Caco-2 (cell line): ENCODE results near the gene PSPN. TPM values are rescaled to one million over a fixed set of nuclear protein-coding genes. Genes with fewer than 3 reads are reported as not detected.

Source experiments
- Bru-seq: library from RNA; stranded (reverse); fragments of 400-500 nt; gene quantifications from one replicate; lab custom pipeline; 2021; lab: Mats Ljungman, UMichigan
- BruChase-seq, 2 experiments: library from RNA; stranded (reverse); fragments of 400-500 nt; gene quantifications; one replicate each; lab custom pipeline; 2021; lab: Mats Ljungman, UMichigan
- BruUV-seq: library from RNA; stranded (reverse); fragments of 400-500 nt; replicated peaks from 2 replicates; lab custom pipeline; 2021; lab: Mats Ljungman, UMichigan
- CTCF ChIA-PET: fragments of 300-600 bp; sonication (Branson Sonifier 250); formaldehyde crosslinking; loops from one replicate; lab custom pipeline; 2022; ENCODE audit warnings: antibody characterized with exemption; lab: Charles Lee
- POLR2A ChIA-PET: fragments of 300-600 bp; sonication (Branson Sonifier 250); formaldehyde crosslinking; loops from one replicate; lab custom pipeline; 2022; ENCODE audit warnings: antibody characterized with exemption; lab: Charles Lee
- DNase-seq, 2 experiments: peaks; one replicate each; pipeline versions ENCODE4 v3.0.0 to v3.0.0-alpha.2; 2020 to 2022
- H3K27me3 ChIP-seq: replicated peaks from 2 replicates; pipeline ENCODE4 v1.6.0; 2011; ENCODE audit warnings: low read length; ENCODE audit not compliant: control insufficient read depth, insufficient read depth
- H3K36me3 ChIP-seq: 2 replicates; pipeline ENCODE4 v1.5.1; 2011; ENCODE audit warnings: low read length; ENCODE audit not compliant: control insufficient read depth, insufficient read depth
- H3K4me1 ChIP-seq: fragments of 250-450 bp; sonication (Bioruptor Pico); 2 replicates; pipeline ENCODE4 v1.5.1; 2020; ENCODE audit warnings: mild to moderate bottlenecking
- H3K4me3 ChIP-seq: 2 replicates; pipeline ENCODE4 v1.5.1; 2011; ENCODE audit warnings: low read depth, mild to moderate bottlenecking, control low read depth, low read length
- H3K9me3 ChIP-seq: fragments of 250-450 bp; sonication (Bioruptor Pico); 2 replicates; pipeline ENCODE4 v1.5.1; 2020; ENCODE audit warnings: mild to moderate bottlenecking, moderate library complexity
- H3K27ac Mint-ChIP-seq: one replicate; pipeline ENCODE4 v1.8.0; 2022; ENCODE audit warnings: mixed read lengths; ENCODE audit not compliant: unreplicated experiment
- H3K27me3 Mint-ChIP-seq: one replicate; pipeline ENCODE4 v1.8.0; 2022; ENCODE audit warnings: mixed read lengths; ENCODE audit not compliant: insufficient read depth, unreplicated experiment
- H3K36me3 Mint-ChIP-seq: one replicate; pipeline ENCODE4 v1.8.0; 2022; ENCODE audit warnings: mild to moderate bottlenecking, mixed read lengths; ENCODE audit not compliant: insufficient read depth, unreplicated experiment
- H3K4me1 Mint-ChIP-seq: one replicate; pipeline ENCODE4 v1.8.0; 2022; ENCODE audit warnings: low read depth, mixed read lengths; ENCODE audit not compliant: unreplicated experiment
- H3K4me3 Mint-ChIP-seq: one replicate; pipeline ENCODE4 v1.8.0; 2022; ENCODE audit warnings: mild to moderate bottlenecking, moderate library complexity, mixed read lengths; ENCODE audit not compliant: unreplicated experiment
- H3K9me3 Mint-ChIP-seq: one replicate; pipeline ENCODE4 v1.8.0; 2022; ENCODE audit warnings: mixed read lengths; ENCODE audit not compliant: unreplicated experiment
- CTCF ChIP-seq, 2 experiments: fragments of 200-600 bp in 1 of 2; IDR thresholded peaks; 1 replicate in 1 of 2; 2 replicates in 1 of 2; pipeline versions ENCODE4 v1.5.1 to v1.8.0; 2011 to 2022; ENCODE audit warnings: antibody characterized with exemption in 1 of 2, control low read depth in 1 of 2, inconsistent platforms in 1 of 2, low read depth in 1 of 2, low read length in 1 of 2, mild to moderate bottlenecking in 1 of 2, moderate library complexity in 1 of 2; ENCODE audit not compliant: insufficient read depth in 1 of 2, severe bottlenecking in 1 of 2, unreplicated experiment in 1 of 2
- intact Hi-C: fragments of 100-400 bp; cut with micrococcal nuclease; formaldehyde crosslinking; loops from one replicate; pipeline ENCODE4 v1.10.0; 2022; ENCODE audit not compliant: unreplicated experiment
- long read RNA-seq: library from polyadenylated mRNA; stranded (forward); transcript quantifications from one replicate; pipeline ENCODE4 v2.0.0, GENCODE V29; 2022
- total RNA-seq: library from RNA; stranded (reverse); gene quantifications from 2 replicates; pipeline ENCODE4 v1.2.3, GENCODE V29; 2022

The PSPN gene
- total RNA-seq (2.9 and 3.4 TPM in 2 replicates), Bru-seq, nascent RNA (percentile 47 among the genes with signal in this experiment), BruChase-seq, experiment 1, labeled RNA remaining after a 2-hour chase (percentile 59 among the genes with signal in this experiment), BruChase-seq, experiment 2, labeled RNA remaining after a 6-hour chase (percentile 75 among the genes with signal in this experiment)
- long read RNA-seq, partial matches to known transcripts = 0 of 1 reads
- long read RNA-seq, other reads (novel, unspliced or antisense) = 0 of 1 reads

GRCh38 chr19:6375411-6376010, at the start of gene PSPN:
TSS of gene PSPN (minus strand) at chr19:6375933. CDS start at chr19:6375849, 84 bp downstream.
- H3K36me3 Mint-ChIP-seq = peaks cover 67% of the 10 kb centered on the region
- BruUV-seq = no TSS peak
- POLR2A ChIA-PET = interaction anchor here (0.6 kb wide), 1 partner anchor 27 kb away, joined by 3 read pairs; no protein-coding TSS in a partner anchor
- no peak within 1 kb of the TSS for H3K4me3 ChIP-seq
- no peak for TF ChIP-seq CTCF (IDR thresholded peaks at IDR 0.05; ENCODE audit: insufficient read depth in 1 of 2, low read depth in 1 of 2, low read length in 1 of 2, severe bottlenecking in 1 of 2, unreplicated experiment in 1 of 2)
- H3K27me3 Mint-ChIP-seq = no peaks in the 10 kb centered on the region
- H3K9me3 Mint-ChIP-seq = no peaks in the 10 kb centered on the region
- intact Hi-C loops = no loop called here
- H3K9me3 ChIP-seq = no peaks in the 10 kb centered on the region
- peak within 1 kb of the TSS; percentile 76 for H3K27ac Mint-ChIP-seq
- H3K4me1 Mint-ChIP-seq = peaks cover 6% of the 10 kb centered on the region
- no peak for DNase-seq
- no peaks in the 10 kb centered on the region; the same call in 1 of the 2 replicates for H3K36me3 ChIP-seq
- CTCF ChIA-PET = interaction anchor here (0.5 kb wide), 1 partner anchor 114 kb away, joined by 4 read pairs; no protein-coding TSS in a partner anchor
- H3K4me1 ChIP-seq = peaks cover 32% of the 10 kb centered on the region
- H3K27me3 ChIP-seq = no peaks in the 10 kb centered on the region
- peak within 1 kb of the TSS; percentile 37 for H3K4me3 Mint-ChIP-seq

GRCh38 chr19:6424939-6425731, 49.4 kb upstream of the PSPN start:
- Mint-ChIP-seq H3K27ac (peak overlapping the region; percentile 95), H3K27me3 (no peaks in the 10 kb centered on the region), H3K4me3 (peak overlapping the region; percentile 77), H3K36me3 (peaks cover 49% of the 10 kb centered on the region), H3K9me3 (no peaks in the 10 kb centered on the region), H3K4me1 (peaks cover 6% of the 10 kb centered on the region)
- Histone ChIP-seq H3K4me3 (peak overlapping the region; percentile 23), H3K36me3 (peaks cover 2% of the 10 kb centered on the region), H3K27me3 (no peaks in the 10 kb centered on the region), H3K4me1 (peaks cover 20% of the 10 kb centered on the region), H3K9me3 (no peaks in the 10 kb centered on the region)
- POLR2A ChIA-PET = interaction anchor here (0.5 to 2.0 kb wide), 7 partner anchors 11 to 64 kb away, joined by 3 to 27 read pairs (median 9); partner anchors contain the start of genes ALKBH7, CLPP and SLC25A23
- DNase-seq = peak; percentile 99 to 100
- TF ChIP-seq CTCF (IDR thresholded peaks at IDR 0.05; ENCODE audit: insufficient read depth in 1 of 2, low read depth in 1 of 2, low read length in 1 of 2, severe bottlenecking in 1 of 2, unreplicated experiment in 1 of 2) = no peak
- intact Hi-C loops = loop anchor here (1.0 to 10.0 kb wide), 4 partner anchors 40 to 448 kb away; partner anchors contain the start of genes ALKBH7, CRB3, MLLT1 and RANBP3
- CTCF ChIA-PET = interaction anchor here (0.5 to 2.0 kb wide), 12 partner anchors 12 to 1476 kb away, joined by 3 to 6 read pairs (median 3); partner anchors contain the start of genes ALKBH7 and SLC25A23
- no TSS peak for BruUV-seq
